ENCODE measurements around the gene SGPP2.

- TF ChIP-seq CTCF (conservative IDR thresholded peaks at IDR 0.05; ENCODE audit: low read depth, low read length) (no peak), EZH2 (IDR thresholded peaks at IDR 0.05; ENCODE audit: borderline replicate concordance, low read depth, low read length, poor library complexity, severe bottlenecking) (no peak)
Measured at GRCh38 chr2:222404151-222404905, 20.0 kb upstream of the SGPP2 start.
